ENCODE measurements around the gene PLPPR3.

DNA sequence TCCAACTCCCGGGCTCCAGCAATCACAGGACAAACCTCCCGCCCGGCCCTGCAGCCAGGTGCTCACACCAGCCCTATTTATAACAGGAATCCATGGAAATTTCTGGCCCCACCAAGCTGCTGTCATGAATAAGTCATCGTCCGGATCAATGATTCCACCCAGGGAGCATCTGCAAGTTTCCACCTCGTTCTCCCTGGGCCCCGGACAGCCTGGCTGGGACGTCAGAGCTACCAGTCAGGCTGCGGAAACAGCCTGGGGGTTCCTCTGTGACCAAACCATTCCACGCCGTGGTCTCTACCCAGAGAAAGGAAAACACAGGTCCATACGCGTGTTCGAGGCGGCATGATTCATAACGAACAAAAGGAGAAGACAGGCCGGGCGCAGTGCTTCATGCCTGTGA lies 45.2 kb downstream of the PLPPR3 start:
- no peak for TF ChIP-seq POLR2A (IDR thresholded peaks at IDR 0.05; ENCODE audit: low read length)
- no peak for TF ChIP-seq GATA1 (IDR thresholded peaks at IDR 0.05; ENCODE audit: low read depth, low read length)

All from erythroblast (primary cell).